Measurements from ENCODE around the gene GABRD.

The GABRD gene, protein sequence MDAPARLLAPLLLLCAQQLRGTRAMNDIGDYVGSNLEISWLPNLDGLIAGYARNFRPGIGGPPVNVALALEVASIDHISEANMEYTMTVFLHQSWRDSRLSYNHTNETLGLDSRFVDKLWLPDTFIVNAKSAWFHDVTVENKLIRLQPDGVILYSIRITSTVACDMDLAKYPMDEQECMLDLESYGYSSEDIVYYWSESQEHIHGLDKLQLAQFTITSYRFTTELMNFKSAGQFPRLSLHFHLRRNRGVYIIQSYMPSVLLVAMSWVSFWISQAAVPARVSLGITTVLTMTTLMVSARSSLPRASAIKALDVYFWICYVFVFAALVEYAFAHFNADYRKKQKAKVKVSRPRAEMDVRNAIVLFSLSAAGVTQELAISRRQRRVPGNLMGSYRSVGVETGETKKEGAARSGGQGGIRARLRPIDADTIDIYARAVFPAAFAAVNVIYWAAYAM

DNA sequence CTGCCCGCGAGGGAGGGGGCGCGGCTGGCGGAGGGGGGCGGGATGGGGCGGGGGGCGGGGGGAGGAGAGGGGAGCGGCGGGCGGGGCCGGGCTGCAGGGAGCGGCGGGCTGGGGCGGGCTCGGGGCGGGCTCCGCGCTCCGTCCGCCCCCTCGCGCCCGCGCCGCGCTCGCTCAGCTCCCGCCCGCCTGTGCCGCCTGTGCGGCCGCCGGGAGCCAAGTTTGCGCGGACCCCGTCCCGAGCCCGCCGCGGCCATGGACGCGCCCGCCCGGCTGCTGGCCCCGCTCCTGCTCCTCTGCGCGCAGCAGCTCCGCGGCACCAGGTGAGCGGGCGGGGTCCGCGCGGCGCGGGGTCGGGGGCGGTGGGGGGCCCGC is at the start of gene GABRD:
GABRD (plus strand) TSS at position 174 of the 372 bp plus-strand sequence; CDS start at position 253, 79 bp downstream.
- no peaks in the 10 kb centered on the region for H3K27me3 ChIP-seq (ENCODE audit: insufficient read depth, low read length, poor library complexity)
- DNase-seq, result no peak

DNA sequence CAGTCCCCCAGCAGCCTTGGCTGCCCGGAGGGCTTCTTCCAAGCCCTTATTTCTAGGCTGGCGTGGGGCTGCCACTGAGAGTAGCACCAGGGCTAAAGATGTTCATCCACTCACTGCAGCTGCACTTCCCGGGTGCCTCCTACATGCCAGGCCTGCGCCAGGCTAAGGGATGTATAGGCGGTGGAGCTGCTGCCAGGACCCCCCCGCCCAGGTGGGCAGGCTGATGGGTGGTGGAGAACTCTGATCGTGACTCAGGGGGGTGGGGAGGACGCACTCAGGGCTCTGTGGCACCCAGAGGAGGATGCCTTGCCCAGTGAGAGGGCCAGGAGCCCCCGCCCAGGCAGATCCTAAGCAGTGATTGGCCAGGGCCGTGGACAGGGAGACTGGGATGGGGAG is 49.6 kb upstream of the GABRD start:
- no peaks in the 10 kb centered on the region for H3K27me3 ChIP-seq (ENCODE audit: insufficient read depth, low read length, poor library complexity)
- H3K9me3 ChIP-seq (ENCODE audit: insufficient read depth, low read length, severe bottlenecking), result no peaks in the 10 kb centered on the region
- no peak for TF ChIP-seq CTCF (IDR thresholded peaks at IDR 0.05; ENCODE audit: borderline replicate concordance, extremely low read depth, low read length, poor library complexity, severe bottlenecking)
- TF ChIP-seq EZH2 (IDR thresholded peaks at IDR 0.05; ENCODE audit: borderline replicate concordance, low read depth, low read length, severe bottlenecking), result no peak
- H2AFZ ChIP-seq (ENCODE audit: low read depth, low read length), result no peak overlapping the region
- no peaks in the 10 kb centered on the region; the same call in 1 of the 2 replicates for H4K20me1 ChIP-seq (ENCODE audit: insufficient read depth, low read length)
- H3K79me2 ChIP-seq (ENCODE audit: insufficient read depth, low read length), result no peaks in the 10 kb centered on the region
- H3K4me2 ChIP-seq (ENCODE audit: insufficient read depth, low read length), result no peak overlapping the region
- H3K4me1 ChIP-seq (ENCODE audit: insufficient read depth, low read length), result no peaks in the 10 kb centered on the region
- H3K9ac ChIP-seq (ENCODE audit: low read depth, low read length), result no peak overlapping the region
- H3K4me3 ChIP-seq (ENCODE audit: low read depth in 1 of 2, low read length in 2 of 2), result no peak overlapping the region
- H3K36me3 ChIP-seq (ENCODE audit: insufficient read depth, low read length), result no peaks in the 10 kb centered on the region
- no peak overlapping the region for H3K27ac ChIP-seq (ENCODE audit: low read length)
- ATAC-seq (ENCODE audit: insufficient read depth, low read depth), result no peak
- DNase-seq, result no peak

More for the DNA sequence above, at the start of gene GABRD:
- ATAC-seq (ENCODE audit: insufficient read depth, low read depth), result no peak
- Histone ChIP-seq H2AFZ (ENCODE audit: low read depth, low read length) (no peak within 1 kb of the TSS), H4K20me1 (ENCODE audit: insufficient read depth, low read length) (no peaks in the 10 kb centered on the region; the same call in 1 of the 2 replicates), H3K9ac (ENCODE audit: low read depth, low read length) (no peak within 1 kb of the TSS), H3K79me2 (ENCODE audit: insufficient read depth, low read length) (no peaks in the 10 kb centered on the region), H3K4me1 (ENCODE audit: insufficient read depth, low read length) (no peaks in the 10 kb centered on the region), H3K9me3 (ENCODE audit: insufficient read depth, low read length, severe bottlenecking) (no peaks in the 10 kb centered on the region), H3K36me3 (ENCODE audit: insufficient read depth, low read length) (no peaks in the 10 kb centered on the region), H3K27ac (ENCODE audit: low read length) (no peak within 1 kb of the TSS), H3K4me3 (ENCODE audit: low read depth in 1 of 2, low read length in 2 of 2) (no peak within 1 kb of the TSS), H3K4me2 (ENCODE audit: insufficient read depth, low read length) (no peak within 1 kb of the TSS)
- TF ChIP-seq EZH2 (IDR thresholded peaks at IDR 0.05; ENCODE audit: borderline replicate concordance, low read depth, low read length, severe bottlenecking) (no peak), CTCF (IDR thresholded peaks at IDR 0.05; ENCODE audit: borderline replicate concordance, extremely low read depth, low read length, poor library complexity, severe bottlenecking) (no peak)

DNA sequence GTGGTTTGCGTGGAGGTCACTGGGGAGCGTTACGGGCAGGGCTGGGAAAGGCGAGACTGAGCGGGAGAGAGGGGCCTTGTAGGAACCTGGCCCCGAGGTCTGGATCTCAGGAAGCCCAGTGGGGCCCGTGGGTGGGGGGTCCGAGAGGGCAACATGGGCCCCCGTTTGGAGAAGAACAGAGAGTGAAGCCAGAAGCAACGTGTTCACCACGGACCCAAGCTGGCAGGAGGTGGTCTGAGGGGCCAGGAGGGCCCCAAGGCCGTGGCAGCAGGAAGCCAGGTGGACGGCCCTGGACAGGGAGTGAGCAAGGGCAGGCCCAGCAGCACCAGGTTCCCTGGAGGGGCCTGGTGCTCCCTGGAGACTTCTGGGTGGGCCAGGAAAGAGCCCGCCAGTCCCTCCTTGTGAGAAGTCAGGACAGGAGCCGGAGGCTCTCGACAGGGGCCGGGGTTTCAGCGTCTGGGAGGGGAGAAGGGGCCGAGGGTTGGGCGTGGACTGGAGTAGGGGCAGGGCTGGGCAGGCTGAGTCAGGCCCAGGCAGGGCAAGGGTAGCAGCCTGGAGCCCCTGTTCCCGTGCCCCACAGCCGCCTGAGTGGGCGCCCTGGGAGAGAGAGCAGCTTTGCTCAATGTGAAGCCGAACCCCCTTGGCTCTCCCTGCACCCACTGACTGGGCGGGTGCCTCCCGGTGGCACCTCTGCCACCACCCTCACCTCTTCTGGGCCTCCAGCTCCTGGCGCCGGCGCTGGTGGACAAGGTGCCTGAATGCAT is 49.0 kb upstream of the GABRD start:
- H4K20me1 ChIP-seq (ENCODE audit: insufficient read depth, low read length), result no peaks in the 10 kb centered on the region; the same call in 1 of the 2 replicates
- no peak overlapping the region for H3K4me2 ChIP-seq (ENCODE audit: insufficient read depth, low read length)
- no peak for ATAC-seq (ENCODE audit: insufficient read depth, low read depth)

More for the DNA sequence above, 49.0 kb upstream of the GABRD start:
- Histone ChIP-seq H3K36me3 (ENCODE audit: insufficient read depth, low read length) (no peaks in the 10 kb centered on the region), H3K9me3 (ENCODE audit: insufficient read depth, low read length, severe bottlenecking) (no peaks in the 10 kb centered on the region), H3K4me3 (ENCODE audit: low read depth in 1 of 2, low read length in 2 of 2) (no peak overlapping the region), H2AFZ (ENCODE audit: low read depth, low read length) (no peak overlapping the region), H3K27me3 (ENCODE audit: insufficient read depth, low read length, poor library complexity) (no peaks in the 10 kb centered on the region), H3K79me2 (ENCODE audit: insufficient read depth, low read length) (no peaks in the 10 kb centered on the region), H3K4me1 (ENCODE audit: insufficient read depth, low read length) (no peaks in the 10 kb centered on the region), H3K27ac (ENCODE audit: low read length) (no peak overlapping the region), H3K9ac (ENCODE audit: low read depth, low read length) (no peak overlapping the region)
- DNase-seq, result no peak
- TF ChIP-seq EZH2 (IDR thresholded peaks at IDR 0.05; ENCODE audit: borderline replicate concordance, low read depth, low read length, severe bottlenecking), result no peak
- TF ChIP-seq CTCF (IDR thresholded peaks at IDR 0.05; ENCODE audit: borderline replicate concordance, extremely low read depth, low read length, poor library complexity, severe bottlenecking), result no peak
